Measurements from ENCODE around the gene KANSL1.

GRCh38 chr17:46029627-46030026 lies 163.6 kb downstream of the KANSL1 start:
- TF ChIP-seq CTCF (IDR thresholded peaks at IDR 0.05; ENCODE audit: poor library complexity) (no peak), EZH2 (IDR thresholded peaks at IDR 0.05; ENCODE audit: borderline replicate concordance) (no peak)

All from hepatocyte (in vitro differentiated cells).